HEK293 (cell line): ENCODE results near the gene ETV1.

Experiments
- CTCF ChIA-PET: fragments of 350-600 bp; formaldehyde crosslinking; extraction: SDS; loops from one replicate; lab custom pipeline; 2021; ENCODE audit warnings: antibody characterized with exemption; lab: Yijun Ruan, JAX
- POLR2A ChIA-PET: fragments of 300-600 bp; formaldehyde crosslinking; extraction: SDS; loops from one replicate; lab custom pipeline; 2020; ENCODE audit warnings: antibody characterized with exemption, inconsistent platforms; lab: Yijun Ruan, JAX
- H3K27ac ChIP-seq: fragments of 200-500 bp; sonication (Bioruptor generic); 2 replicates; pipeline ENCODE4 v1.5.1; 2014; ENCODE audit warnings: low read depth, low read length, control low read depth, inconsistent platforms; ENCODE audit errors: extremely low read depth
- H3K36me3 ChIP-seq, 2 experiments: fragments of 200-500 bp in 1 of 2; sonication (Bioruptor generic) in 1 of 2; 1 replicate in 1 of 2; 2 replicates in 1 of 2; pipeline ENCODE4 v1.5.1; 2014 to 2017; ENCODE audit warnings: inconsistent platforms in 2 of 2, low read length in 2 of 2; ENCODE audit not compliant: control insufficient read depth in 2 of 2, insufficient read depth in 1 of 2
- H3K4me1 ChIP-seq: fragments of 200-500 bp; sonication (Bioruptor generic); 2 replicates; pipeline ENCODE4 v1.5.1; 2014; ENCODE audit warnings: mild to moderate bottlenecking, low read length, inconsistent platforms; ENCODE audit not compliant: control insufficient read depth, insufficient read depth
- H3K4me3 ChIP-seq: 2 replicates; pipeline ENCODE4 v1.5.1; 2011; ENCODE audit warnings: low read depth, mild to moderate bottlenecking, control low read depth, low read length, moderate library complexity
- H3K9me3 ChIP-seq: fragments of 200-500 bp; sonication (Bioruptor generic); 2 replicates; pipeline ENCODE4 v1.5.1; 2014; ENCODE audit warnings: low read depth, low read length, inconsistent platforms; ENCODE audit not compliant: control insufficient read depth, insufficient read depth
- HOXC10 ChIP-seq: sonication (generic); formaldehyde crosslinking; IDR thresholded peaks from 2 replicates; pipeline ENCODE4 v1.8.1; 2023; ENCODE audit warnings: mild to moderate bottlenecking, missing genetic modification reagents
- OVOL3 ChIP-seq: fragments of 450-650 bp; formaldehyde crosslinking; IDR thresholded peaks from 2 replicates; pipeline ENCODE4 v1.5.1; 2016; ENCODE audit warnings: missing biosample characterization, missing genetic modification characterization
- PRDM10 ChIP-seq: fragments of 450-650 bp; formaldehyde crosslinking; IDR thresholded peaks from 2 replicates; pipeline ENCODE4 v1.5.1; 2016; ENCODE audit warnings: missing biosample characterization, missing genetic modification characterization
- ZBTB7A ChIP-seq: fragments of 450-650 bp; formaldehyde crosslinking; IDR thresholded peaks from 2 replicates; pipeline ENCODE4 v1.5.1; 2016; ENCODE audit warnings: low read depth, missing biosample characterization, missing genetic modification characterization
- ZNF10 ChIP-seq: fragments of 450-650 bp; formaldehyde crosslinking; IDR thresholded peaks from 2 replicates; pipeline ENCODE4 v1.5.1; 2017; ENCODE audit warnings: missing biosample characterization, missing genetic modification characterization
- ZNF169 ChIP-seq: fragments of 450-650 bp; formaldehyde crosslinking; IDR thresholded peaks from 2 replicates; pipeline ENCODE4 v1.5.1; 2016; ENCODE audit warnings: missing biosample characterization, missing genetic modification characterization
- ZNF184 ChIP-seq: fragments of 450-650 bp; IDR thresholded peaks from 2 replicates; pipeline ENCODE4 v1.5.1; 2018; ENCODE audit warnings: missing biosample characterization, mild to moderate bottlenecking, missing genetic modification characterization
- ZNF2 ChIP-seq: fragments of 450-650 bp; formaldehyde crosslinking; IDR thresholded peaks from 2 replicates; pipeline ENCODE4 v1.5.1; 2016; ENCODE audit warnings: missing biosample characterization, missing genetic modification characterization
- ZNF223 ChIP-seq: fragments of 450-650 bp; formaldehyde crosslinking; IDR thresholded peaks from 2 replicates; pipeline ENCODE4 v1.5.1; 2016; ENCODE audit warnings: missing biosample characterization, missing genetic modification characterization
- ZNF239 ChIP-seq: fragments of 450-650 bp; formaldehyde crosslinking; IDR thresholded peaks from 2 replicates; pipeline ENCODE4 v1.5.1; 2016; ENCODE audit warnings: missing biosample characterization, missing genetic modification characterization
- ZNF280C ChIP-seq: fragments of 450-650 bp; formaldehyde crosslinking; IDR thresholded peaks from 2 replicates; pipeline ENCODE4 v1.5.1; 2016; ENCODE audit warnings: missing biosample characterization, missing genetic modification characterization
- ZNF416 ChIP-seq: fragments of 450-650 bp; formaldehyde crosslinking; IDR thresholded peaks from 2 replicates; pipeline ENCODE4 v1.5.1; 2016; ENCODE audit warnings: missing biosample characterization, missing genetic modification characterization
- ZNF626 ChIP-seq: fragments of 450-650 bp; sonication (Bioruptor Pico); formaldehyde crosslinking; IDR thresholded peaks from 2 replicates; pipeline ENCODE4 v1.5.1; 2018; ENCODE audit warnings: missing biosample characterization, missing genetic modification characterization, inconsistent platforms
- TF ChIP-seq, protein P1 (sequence below): fragments of 450-650 bp; formaldehyde crosslinking; IDR thresholded peaks from 2 replicates; pipeline ENCODE4 v1.5.1; 2017; ENCODE audit warnings: missing biosample characterization, missing genetic modification characterization
- TF ChIP-seq, protein P2 (sequence below): fragments of 450-650 bp; formaldehyde crosslinking; IDR thresholded peaks from 2 replicates; pipeline ENCODE4 v1.5.1; 2016; ENCODE audit warnings: missing biosample characterization, missing genetic modification characterization, low read depth
- TF ChIP-seq, protein P3 (sequence below): fragments of 450-650 bp; IDR thresholded peaks from 2 replicates; pipeline ENCODE4 v1.5.1; 2018; ENCODE audit warnings: missing biosample characterization, missing genetic modification characterization

Gene ETV1

DNA sequence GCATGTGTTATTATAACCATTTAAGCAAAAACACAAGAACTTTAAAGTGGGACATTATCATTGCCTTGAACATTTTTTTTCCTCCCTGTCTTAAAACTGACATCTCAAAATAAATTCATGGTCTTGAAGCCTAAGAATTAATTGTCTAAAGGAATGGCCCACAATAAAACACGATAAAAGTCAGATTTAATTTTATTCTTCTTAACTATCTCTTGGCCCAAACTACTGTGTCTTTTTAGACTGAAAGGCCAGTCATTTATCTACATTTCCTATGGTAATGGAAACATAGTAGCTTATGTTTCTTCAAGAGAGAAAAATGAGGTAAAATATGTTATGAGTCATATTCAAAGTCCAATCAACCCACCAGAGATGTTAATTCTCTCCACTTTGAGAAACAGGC, 24.4 kb upstream of the ETV1 start:
- Histone ChIP-seq H3K36me3 (no peaks in the 10 kb centered on the region), H3K4me3 (no peak overlapping the region), H3K9me3 (no peaks in the 10 kb centered on the region), H3K4me1 (no peaks in the 10 kb centered on the region), H3K27ac (no peak overlapping the region)
- POLR2A ChIA-PET = interaction anchor here (0.7 kb wide), 1 partner anchor 99 kb away, joined by 3 read pairs; no protein-coding TSS in a partner anchor
- TF ChIP-seq PRDM10 (tag by site-specific recombination) (no peak), ZNF169 (no peak), ZNF239 (tag by site-specific recombination) (no peak), HOXC10 (CRISPR knock-in tag) (no peak), ZNF223 (tag by site-specific recombination) (no peak), OVOL3 (tag by site-specific recombination) (no peak), ZBTB7A (no peak), ZNF184 (no peak), ZNF10 (no peak), ZNF416 (tag by site-specific recombination) (no peak)
- TF ChIP-seq, protein P1, sequence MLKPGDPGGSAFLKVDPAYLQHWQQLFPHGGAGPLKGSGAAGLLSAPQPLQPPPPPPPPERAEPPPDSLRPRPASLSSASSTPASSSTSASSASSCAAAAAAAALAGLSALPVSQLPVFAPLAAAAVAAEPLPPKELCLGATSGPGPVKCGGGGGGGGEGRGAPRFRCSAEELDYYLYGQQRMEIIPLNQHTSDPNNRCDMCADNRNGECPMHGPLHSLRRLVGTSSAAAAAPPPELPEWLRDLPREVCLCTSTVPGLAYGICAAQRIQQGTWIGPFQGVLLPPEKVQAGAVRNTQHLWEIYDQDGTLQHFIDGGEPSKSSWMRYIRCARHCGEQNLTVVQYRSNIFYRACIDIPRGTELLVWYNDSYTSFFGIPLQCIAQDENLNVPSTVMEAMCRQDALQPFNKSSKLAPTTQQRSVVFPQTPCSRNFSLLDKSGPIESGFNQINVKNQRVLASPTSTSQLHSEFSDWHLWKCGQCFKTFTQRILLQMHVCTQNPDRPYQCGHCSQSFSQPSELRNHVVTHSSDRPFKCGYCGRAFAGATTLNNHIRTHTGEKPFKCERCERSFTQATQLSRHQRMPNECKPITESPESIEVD (tag by site-specific recombination) = no peak
- TF ChIP-seq, protein P2, sequence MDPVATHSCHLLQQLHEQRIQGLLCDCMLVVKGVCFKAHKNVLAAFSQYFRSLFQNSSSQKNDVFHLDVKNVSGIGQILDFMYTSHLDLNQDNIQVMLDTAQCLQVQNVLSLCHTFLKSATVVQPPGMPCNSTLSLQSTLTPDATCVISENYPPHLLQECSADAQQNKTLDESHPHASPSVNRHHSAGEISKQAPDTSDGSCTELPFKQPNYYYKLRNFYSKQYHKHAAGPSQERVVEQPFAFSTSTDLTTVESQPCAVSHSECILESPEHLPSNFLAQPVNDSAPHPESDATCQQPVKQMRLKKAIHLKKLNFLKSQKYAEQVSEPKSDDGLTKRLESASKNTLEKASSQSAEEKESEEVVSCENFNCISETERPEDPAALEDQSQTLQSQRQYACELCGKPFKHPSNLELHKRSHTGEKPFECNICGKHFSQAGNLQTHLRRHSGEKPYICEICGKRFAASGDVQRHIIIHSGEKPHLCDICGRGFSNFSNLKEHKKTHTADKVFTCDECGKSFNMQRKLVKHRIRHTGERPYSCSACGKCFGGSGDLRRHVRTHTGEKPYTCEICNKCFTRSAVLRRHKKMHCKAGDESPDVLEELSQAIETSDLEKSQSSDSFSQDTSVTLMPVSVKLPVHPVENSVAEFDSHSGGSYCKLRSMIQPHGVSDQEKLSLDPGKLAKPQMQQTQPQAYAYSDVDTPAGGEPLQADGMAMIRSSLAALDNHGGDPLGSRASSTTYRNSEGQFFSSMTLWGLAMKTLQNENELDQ (tag by site-specific recombination) = no peak
- TF ChIP-seq, protein P3, sequence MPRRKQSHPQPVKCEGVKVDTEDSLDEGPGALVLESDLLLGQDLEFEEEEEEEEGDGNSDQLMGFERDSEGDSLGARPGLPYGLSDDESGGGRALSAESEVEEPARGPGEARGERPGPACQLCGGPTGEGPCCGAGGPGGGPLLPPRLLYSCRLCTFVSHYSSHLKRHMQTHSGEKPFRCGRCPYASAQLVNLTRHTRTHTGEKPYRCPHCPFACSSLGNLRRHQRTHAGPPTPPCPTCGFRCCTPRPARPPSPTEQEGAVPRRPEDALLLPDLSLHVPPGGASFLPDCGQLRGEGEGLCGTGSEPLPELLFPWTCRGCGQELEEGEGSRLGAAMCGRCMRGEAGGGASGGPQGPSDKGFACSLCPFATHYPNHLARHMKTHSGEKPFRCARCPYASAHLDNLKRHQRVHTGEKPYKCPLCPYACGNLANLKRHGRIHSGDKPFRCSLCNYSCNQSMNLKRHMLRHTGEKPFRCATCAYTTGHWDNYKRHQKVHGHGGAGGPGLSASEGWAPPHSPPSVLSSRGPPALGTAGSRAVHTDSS (tag by site-specific recombination) = no peak
- CTCF ChIA-PET = interaction anchor here (0.7 kb wide), 1 partner anchor 443 kb away, joined by 4 read pairs; no protein-coding TSS in a partner anchor

- POLR2A ChIA-PET = no interaction called here
- H3K36me3 ChIP-seq = no peaks in the 10 kb centered on the region
- no peaks in the 10 kb centered on the region for H3K4me1 ChIP-seq
- H3K27ac ChIP-seq = no peak overlapping the region
- CTCF ChIA-PET = interaction anchor here (0.6 to 0.7 kb wide), 2 partner anchors 77 to 702 kb away, joined by 3 read pairs; no protein-coding TSS in a partner anchor
- H3K4me3 ChIP-seq = no peak overlapping the region
- TF ChIP-seq ZNF280C (no peak), ZNF2 (no peak), ZNF626 (tag by site-specific recombination) (no peak)
- no peaks in the 10 kb centered on the region for H3K9me3 ChIP-seq
Measured at GRCh38 chr7:14009453-14010418, 20.3 kb upstream of the ETV1 start.
